ENCODE data around the gene PCNX3.

- TF ChIP-seq CTCF (IDR thresholded peaks at IDR 0.05) (no peak), POLR2A (IDR thresholded peaks at IDR 0.05) (no peak)
Measured at GRCh38 chr11:65578134-65578533, 37.4 kb upstream of the PCNX3 start.
